Measurements from ENCODE around the gene ADCY4.

GRCh38 chr14:24376448-24377070 is 41.7 kb upstream of the ADCY4 start:
- TF ChIP-seq CTCF (IDR thresholded peaks at IDR 0.05) = no peak
- no peak for TF ChIP-seq POLR2A (IDR thresholded peaks at IDR 0.05)

Measured in right lobe of liver (tissue), 4 donors.